IMR-90 (cell line): ENCODE results near the gene MAPRE2.

Experiments
- CTCF ChIP-seq: conservative IDR thresholded peaks from 2 replicates; pipeline ENCODE4 v1.5.1; 2012; ENCODE audit warnings: mild to moderate bottlenecking, low read depth, low read length, improper control_type of control experiment
- ELK1 ChIP-seq: fragments of 150-350 bp; IDR thresholded peaks from 2 replicates; pipeline ENCODE4 v1.6.1; 2016; ENCODE audit warnings: low read depth, mild to moderate bottlenecking, low read length, moderate library complexity, borderline replicate concordance
- FOS ChIP-seq: fragments of 150-350 bp; IDR thresholded peaks from 2 replicates; pipeline ENCODE4 v1.6.1; 2016; ENCODE audit warnings: low read depth, low read length
- POLR2A ChIP-seq: IDR thresholded peaks from 2 replicates; pipeline ENCODE4 v1.6.1; 2012; ENCODE audit warnings: mild to moderate bottlenecking, low read depth, low read length
- RAD21 ChIP-seq: IDR thresholded peaks from 2 replicates; pipeline ENCODE4 v1.6.1; 2012; ENCODE audit warnings: low read length, improper control_type of control experiment
- RFX5 ChIP-seq: IDR thresholded peaks from 2 replicates; pipeline ENCODE4 v1.8.0; 2012; ENCODE audit warnings: low read depth, mild to moderate bottlenecking, low read length, moderate library complexity

GRCh38 chr18:35024196-35024595 lies 17.0 kb upstream of the MAPRE2 start:
- TF ChIP-seq CTCF (no peak), FOS (no peak), RAD21 (no peak), POLR2A (no peak), RFX5 (no peak), ELK1 (no peak)
